ENCODE data around the gene EGR2. TPM values are rescaled to one million over a fixed set of nuclear protein-coding genes. Genes with fewer than 3 reads are reported as not detected.

EGR2 gene
- total and polyA plus RNA-seq, 3 donors from 2014 or later = 6.8 to 8.8 (median 6.8) TPM

- DNase-seq = no peak
- Histone ChIP-seq H3K4me1 (peaks cover 3% of the 10 kb centered on the region), H3K27me3 (no peaks in the 10 kb centered on the region), H3K36me3 (ENCODE audit: low read depth, missing control alignments) (no peaks in the 10 kb centered on the region), H3K4me3 (no peak overlapping the region), H3K9me3 (no peaks in the 10 kb centered on the region), H3K27ac (no peak overlapping the region)
- no peak for TF ChIP-seq POLR2A (IDR thresholded peaks at IDR 0.05)
- TF ChIP-seq, protein P1, sequence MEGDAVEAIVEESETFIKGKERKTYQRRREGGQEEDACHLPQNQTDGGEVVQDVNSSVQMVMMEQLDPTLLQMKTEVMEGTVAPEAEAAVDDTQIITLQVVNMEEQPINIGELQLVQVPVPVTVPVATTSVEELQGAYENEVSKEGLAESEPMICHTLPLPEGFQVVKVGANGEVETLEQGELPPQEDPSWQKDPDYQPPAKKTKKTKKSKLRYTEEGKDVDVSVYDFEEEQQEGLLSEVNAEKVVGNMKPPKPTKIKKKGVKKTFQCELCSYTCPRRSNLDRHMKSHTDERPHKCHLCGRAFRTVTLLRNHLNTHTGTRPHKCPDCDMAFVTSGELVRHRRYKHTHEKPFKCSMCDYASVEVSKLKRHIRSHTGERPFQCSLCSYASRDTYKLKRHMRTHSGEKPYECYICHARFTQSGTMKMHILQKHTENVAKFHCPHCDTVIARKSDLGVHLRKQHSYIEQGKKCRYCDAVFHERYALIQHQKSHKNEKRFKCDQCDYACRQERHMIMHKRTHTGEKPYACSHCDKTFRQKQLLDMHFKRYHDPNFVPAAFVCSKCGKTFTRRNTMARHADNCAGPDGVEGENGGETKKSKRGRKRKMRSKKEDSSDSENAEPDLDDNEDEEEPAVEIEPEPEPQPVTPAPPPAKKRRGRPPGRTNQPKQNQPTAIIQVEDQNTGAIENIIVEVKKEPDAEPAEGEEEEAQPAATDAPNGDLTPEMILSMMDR (IDR thresholded peaks at IDR 0.05) = no peak
- WGBS, 2 donors = 66 to 70% methylated on average over 10 to 13 of the region's 13 CpGs
- intact Hi-C loops (cut with DNase I; ENCODE audit: low total_unique reads) = loop anchor here (10.0 kb wide), 1 partner anchor 322 kb away; the partner anchor contains the start of gene NRBF2
Observed at GRCh38 chr10:62812672-62813439, 3.3 kb downstream of the EGR2 start.

DNA sequence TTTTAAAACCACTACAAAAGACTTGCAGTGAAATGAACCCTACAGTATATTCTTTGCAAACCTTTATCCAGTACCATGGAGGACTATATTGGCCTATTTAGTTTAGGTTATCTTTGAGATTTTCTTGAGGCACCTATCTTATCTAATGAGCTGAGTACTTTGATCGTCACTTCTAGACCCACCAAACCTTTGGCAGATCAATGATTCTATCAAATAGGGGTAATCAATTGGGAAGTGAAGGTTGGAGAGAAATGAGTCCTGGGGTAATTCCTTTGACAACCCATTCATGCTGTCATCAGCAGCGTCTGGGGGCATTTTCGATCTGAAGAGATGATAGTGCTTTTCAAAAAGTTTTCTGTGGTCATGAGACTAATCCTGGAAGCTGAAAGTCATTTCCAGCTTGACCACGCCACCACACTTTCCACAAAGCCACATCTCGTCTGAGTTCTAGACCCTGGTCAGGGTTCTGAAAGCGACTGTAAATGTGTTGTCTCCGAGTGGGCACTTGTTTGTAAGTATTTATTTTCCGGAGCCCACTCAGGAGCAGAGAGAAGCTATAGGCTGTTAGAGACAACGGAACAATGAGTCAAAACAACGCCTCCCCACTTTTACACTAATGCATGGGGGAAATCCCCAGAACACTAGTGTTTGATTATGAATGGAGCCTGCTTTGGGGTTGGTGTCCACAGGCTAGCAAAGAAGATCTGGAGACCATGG, 4.8 kb downstream of the EGR2 start:
- peaks cover 14% of the 10 kb centered on the region for H3K4me1 ChIP-seq

DNA sequence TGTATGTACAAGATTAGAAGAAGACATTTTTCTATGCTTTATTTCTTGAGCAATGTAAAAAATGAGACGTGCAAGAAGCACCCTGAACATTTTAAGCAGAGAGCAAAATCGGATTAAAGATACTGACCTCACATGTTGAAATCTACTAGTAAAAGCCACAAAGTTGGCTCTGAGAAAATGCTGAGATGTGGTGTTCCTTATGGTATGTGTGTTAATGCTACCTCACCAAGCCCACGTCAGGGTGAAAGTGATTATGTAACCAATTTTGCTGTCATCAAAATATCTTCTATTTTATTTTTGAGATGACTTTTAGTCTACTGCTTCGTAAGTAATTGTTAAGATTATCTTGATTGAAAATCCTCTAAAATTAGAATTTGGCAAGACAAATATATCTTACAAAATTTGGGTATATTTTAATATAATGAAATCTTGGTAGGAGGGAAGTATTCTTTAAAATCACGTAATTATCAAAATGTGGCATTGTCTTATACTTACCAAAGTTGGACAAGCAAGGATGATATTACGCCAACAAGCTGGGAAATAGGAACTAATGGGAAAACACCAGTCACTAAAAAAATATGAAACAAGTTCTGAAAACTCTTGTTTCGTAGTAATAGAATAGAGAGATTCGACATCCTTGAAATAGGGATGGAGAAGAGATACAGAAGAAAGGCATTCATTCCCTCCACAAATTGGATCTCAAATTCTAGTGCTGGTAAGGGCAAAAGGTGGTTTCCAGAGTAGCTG, 5.8 kb downstream of the EGR2 start:
- intact Hi-C loops (cut with DNase I; ENCODE audit: low total_unique reads) = loop anchor here (10.0 kb wide), 1 partner anchor 324 kb away; the partner anchor contains the start of gene NRBF2
- H3K27ac ChIP-seq = no peak overlapping the region

More for the DNA sequence above, 4.8 kb downstream of the EGR2 start:
- no peak overlapping the region for H3K27ac ChIP-seq
- TF ChIP-seq, protein P1 (IDR thresholded peaks at IDR 0.05) = no peak
- TF ChIP-seq POLR2A (IDR thresholded peaks at IDR 0.05) = no peak
- intact Hi-C loops (cut with DNase I; ENCODE audit: low total_unique reads) = loop anchor here (10.0 kb wide), 1 partner anchor 323 kb away; the partner anchor contains the start of gene NRBF2
- H3K4me3 ChIP-seq = no peak overlapping the region
- no peak for DNase-seq
- no peaks in the 10 kb centered on the region for H3K27me3 ChIP-seq
- 88 to 90% methylated on average over 10 of the region's 10 CpGs for WGBS, 2 donors
- no peaks in the 10 kb centered on the region for H3K36me3 ChIP-seq (ENCODE audit: low read depth, missing control alignments)
- no peaks in the 10 kb centered on the region for H3K9me3 ChIP-seq

DNA sequence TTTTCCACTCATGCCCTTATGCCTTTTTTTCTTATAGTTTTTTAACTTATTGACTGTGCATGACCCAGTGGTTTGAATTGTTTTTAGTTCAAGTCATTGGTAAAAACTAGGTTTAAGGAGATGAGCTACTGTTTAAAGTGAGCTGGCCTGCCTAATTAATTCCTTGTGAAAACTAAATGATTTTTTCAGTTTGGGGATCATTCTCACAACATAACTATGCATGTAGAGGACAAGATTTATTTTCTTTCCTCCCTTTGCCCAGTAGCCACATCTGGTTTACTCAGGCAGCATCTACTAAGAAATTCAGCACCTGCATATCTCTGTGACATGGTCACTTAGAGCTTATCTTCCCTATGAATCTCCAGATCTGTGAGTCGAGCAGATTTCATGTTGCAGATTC, 9.9 kb downstream of the EGR2 start:
- Histone ChIP-seq H3K9me3 (no peaks in the 10 kb centered on the region), H3K4me3 (peak overlapping the region; percentile 85 to 86), H3K27me3 (no peaks in the 10 kb centered on the region), H3K36me3 (ENCODE audit: low read depth, missing control alignments) (no peaks in the 10 kb centered on the region), H3K27ac (peak overlapping the region; percentile 97 to 98), H3K4me1 (peaks cover 11% of the 10 kb centered on the region)
- no peak for DNase-seq
- TF ChIP-seq, protein P1 (IDR thresholded peaks at IDR 0.05) = no peak
- TF ChIP-seq POLR2A (IDR thresholded peaks at IDR 0.05) = no peak
- 5 to 17% methylated on average over 1 of the region's 1 CpG for WGBS, 2 donors
- intact Hi-C loops (cut with DNase I; ENCODE audit: low total_unique reads) = no loop called here

More for the DNA sequence above, 5.8 kb downstream of the EGR2 start:
- H3K4me3 ChIP-seq = no peak overlapping the region
- H3K4me1 ChIP-seq = peaks cover 14% of the 10 kb centered on the region
- 79 to 87% methylated on average over 8 of the region's 8 CpGs for WGBS, 2 donors
- H3K27me3 ChIP-seq = no peaks in the 10 kb centered on the region
- TF ChIP-seq, protein P1 (IDR thresholded peaks at IDR 0.05) = no peak
- TF ChIP-seq POLR2A (IDR thresholded peaks at IDR 0.05) = no peak
- no peak for DNase-seq
- H3K9me3 ChIP-seq = no peaks in the 10 kb centered on the region
- H3K36me3 ChIP-seq (ENCODE audit: low read depth, missing control alignments) = no peaks in the 10 kb centered on the region

Data from testis (tissue), 3 donors.